ENCODE data around the gene PFKFB4.

PFKFB4 gene

GRCh38 chr3:48518638-48519276 lies 37.8 kb downstream of the PFKFB4 start:
- Histone ChIP-seq H3K36me3 (ENCODE audit: insufficient read depth, low read length) (no peaks in the 10 kb centered on the region), H3K27me3 (ENCODE audit: control insufficient read depth, insufficient read depth, low read length) (no peaks in the 10 kb centered on the region), H3K9ac (ENCODE audit: low read depth, low read length) (no peak overlapping the region), H3K4me3 (ENCODE audit: low read length) (no peak overlapping the region), H3K4me1 (ENCODE audit: control insufficient read depth, insufficient read depth, low read length) (no peaks in the 10 kb centered on the region), H3K4me2 (ENCODE audit: low read length) (no peak overlapping the region), H3K9me3 (replicated peaks; ENCODE audit: low read length) (no peaks in the 10 kb centered on the region)

GRCh38 chr3:48518069-48518468 lies 38.5 kb downstream of the PFKFB4 start:
- H3K36me3 ChIP-seq (ENCODE audit: insufficient read depth, low read length), result no peaks in the 10 kb centered on the region
- H3K27me3 ChIP-seq (ENCODE audit: control insufficient read depth, insufficient read depth, low read length), result no peaks in the 10 kb centered on the region
- H3K4me1 ChIP-seq (ENCODE audit: control insufficient read depth, insufficient read depth, low read length), result no peaks in the 10 kb centered on the region
- no peak overlapping the region for H3K4me2 ChIP-seq (ENCODE audit: low read length)
- H3K4me3 ChIP-seq (ENCODE audit: low read length), result no peak overlapping the region
- no peak overlapping the region for H3K9ac ChIP-seq (ENCODE audit: low read depth, low read length)
- H3K9me3 ChIP-seq (replicated peaks; ENCODE audit: low read length), result no peaks in the 10 kb centered on the region

- H3K27me3 ChIP-seq (ENCODE audit: control insufficient read depth, insufficient read depth, low read length), result no peaks in the 10 kb centered on the region
- no peak overlapping the region for H3K4me2 ChIP-seq (ENCODE audit: low read length)
- H3K4me1 ChIP-seq (ENCODE audit: control insufficient read depth, insufficient read depth, low read length), result no peaks in the 10 kb centered on the region
- H3K9me3 ChIP-seq (replicated peaks; ENCODE audit: low read length), result no peaks in the 10 kb centered on the region
- no peak overlapping the region for H3K4me3 ChIP-seq (ENCODE audit: low read length)
- no peak overlapping the region for H3K9ac ChIP-seq (ENCODE audit: low read depth, low read length)
- no peaks in the 10 kb centered on the region for H3K36me3 ChIP-seq (ENCODE audit: insufficient read depth, low read length)
Measured at GRCh38 chr3:48516571-48516970, 40.0 kb downstream of the PFKFB4 start.

- Histone ChIP-seq H3K4me1 (ENCODE audit: control insufficient read depth, insufficient read depth, low read length) (no peaks in the 10 kb centered on the region), H3K27me3 (ENCODE audit: control insufficient read depth, insufficient read depth, low read length) (no peaks in the 10 kb centered on the region), H3K36me3 (ENCODE audit: insufficient read depth, low read length) (no peaks in the 10 kb centered on the region), H3K9ac (ENCODE audit: low read depth, low read length) (no peak overlapping the region), H3K4me3 (ENCODE audit: low read length) (no peak overlapping the region), H3K9me3 (replicated peaks; ENCODE audit: low read length) (no peaks in the 10 kb centered on the region), H3K4me2 (ENCODE audit: low read length) (no peak overlapping the region)
Measured at GRCh38 chr3:48514431-48515227, 42.0 kb downstream of the PFKFB4 start.

GRCh38 chr3:48511551-48511950 lies 45.1 kb downstream of the PFKFB4 start:
- no peak overlapping the region for H3K4me3 ChIP-seq (ENCODE audit: low read length)
- H3K27me3 ChIP-seq (ENCODE audit: control insufficient read depth, insufficient read depth, low read length), result no peaks in the 10 kb centered on the region
- H3K9ac ChIP-seq (ENCODE audit: low read depth, low read length), result no peak overlapping the region
- no peaks in the 10 kb centered on the region for H3K9me3 ChIP-seq (replicated peaks; ENCODE audit: low read length)
- no peaks in the 10 kb centered on the region for H3K36me3 ChIP-seq (ENCODE audit: insufficient read depth, low read length)
- peaks cover 10% of the 10 kb centered on the region for H3K4me1 ChIP-seq (ENCODE audit: control insufficient read depth, insufficient read depth, low read length)
- H3K4me2 ChIP-seq (ENCODE audit: low read length), result no peak overlapping the region

- Histone ChIP-seq H3K36me3 (ENCODE audit: insufficient read depth, low read length) (no peaks in the 10 kb centered on the region), H3K27me3 (ENCODE audit: control insufficient read depth, insufficient read depth, low read length) (no peaks in the 10 kb centered on the region), H3K9ac (ENCODE audit: low read depth, low read length) (no peak overlapping the region), H3K9me3 (replicated peaks; ENCODE audit: low read length) (no peaks in the 10 kb centered on the region), H3K4me2 (ENCODE audit: low read length) (peak overlapping the region; percentile 48), H3K4me1 (ENCODE audit: control insufficient read depth, insufficient read depth, low read length) (peaks cover 30% of the 10 kb centered on the region), H3K4me3 (ENCODE audit: low read length) (no peak overlapping the region)
Measured at GRCh38 chr3:48507256-48508061, 49.1 kb downstream of the PFKFB4 start.

- Histone ChIP-seq H3K36me3 (ENCODE audit: insufficient read depth, low read length) (no peaks in the 10 kb centered on the region), H3K4me1 (ENCODE audit: control insufficient read depth, insufficient read depth, low read length) (peaks cover 34% of the 10 kb centered on the region), H3K4me2 (ENCODE audit: low read length) (no peak overlapping the region), H3K9me3 (replicated peaks; ENCODE audit: low read length) (no peaks in the 10 kb centered on the region), H3K27me3 (ENCODE audit: control insufficient read depth, insufficient read depth, low read length) (no peaks in the 10 kb centered on the region), H3K9ac (ENCODE audit: low read depth, low read length) (no peak overlapping the region), H3K4me3 (ENCODE audit: low read length) (no peak overlapping the region)
Measured at GRCh38 chr3:48505968-48506504, 50.6 kb downstream of the PFKFB4 start.

GRCh38 chr3:48505146-48505545 lies 51.5 kb downstream of the PFKFB4 start:
- no peak overlapping the region for H3K9ac ChIP-seq (ENCODE audit: low read depth, low read length)
- H3K36me3 ChIP-seq (ENCODE audit: insufficient read depth, low read length), result no peaks in the 10 kb centered on the region
- H3K4me1 ChIP-seq (ENCODE audit: control insufficient read depth, insufficient read depth, low read length), result peaks cover 36% of the 10 kb centered on the region
- H3K4me2 ChIP-seq (ENCODE audit: low read length), result peak overlapping the region; percentile 93
- H3K9me3 ChIP-seq (replicated peaks; ENCODE audit: low read length), result no peaks in the 10 kb centered on the region
- peak overlapping the region; percentile 83 for H3K4me3 ChIP-seq (ENCODE audit: low read length)
- H3K27me3 ChIP-seq (ENCODE audit: control insufficient read depth, insufficient read depth, low read length), result no peaks in the 10 kb centered on the region

- Histone ChIP-seq H3K9ac (ENCODE audit: low read depth, low read length) (peak within 1 kb of the TSS; percentile 83), H3K9me3 (replicated peaks; ENCODE audit: low read length) (no peaks in the 10 kb centered on the region), H3K4me1 (ENCODE audit: control insufficient read depth, insufficient read depth, low read length) (peaks cover 36% of the 10 kb centered on the region), H3K4me2 (ENCODE audit: low read length) (peak within 1 kb of the TSS; percentile 93), H3K27me3 (ENCODE audit: control insufficient read depth, insufficient read depth, low read length) (no peaks in the 10 kb centered on the region), H3K36me3 (ENCODE audit: insufficient read depth, low read length) (no peaks in the 10 kb centered on the region), H3K4me3 (ENCODE audit: low read length) (peak within 1 kb of the TSS; percentile 83)
Measured at GRCh38 chr3:48504051-48504946, 52.3 kb downstream of the PFKFB4 start, which contains the start of gene SHISA5. Gene SHISA5, minus strand, starts transcription at chr3:48504174. Its CDS starts 80 bp downstream, at chr3:48504094.

- peaks cover 36% of the 10 kb centered on the region for H3K4me1 ChIP-seq (ENCODE audit: control insufficient read depth, insufficient read depth, low read length)
- no peaks in the 10 kb centered on the region for H3K27me3 ChIP-seq (ENCODE audit: control insufficient read depth, insufficient read depth, low read length)
- peak overlapping the region; percentile 93 for H3K4me2 ChIP-seq (ENCODE audit: low read length)
- peak overlapping the region; percentile 83 for H3K4me3 ChIP-seq (ENCODE audit: low read length)
- H3K9me3 ChIP-seq (replicated peaks; ENCODE audit: low read length), result no peaks in the 10 kb centered on the region
- H3K9ac ChIP-seq (ENCODE audit: low read depth, low read length), result peak overlapping the region; percentile 83
- H3K36me3 ChIP-seq (ENCODE audit: insufficient read depth, low read length), result no peaks in the 10 kb centered on the region
Measured at GRCh38 chr3:48503401-48504050, 53.1 kb downstream of the PFKFB4 start.
